ENCODE measurements around the gene ZNF511.
"Not testable (repeated sequence)": the region's sequence is repeated elsewhere in the genome, so short reads cannot be mapped to it uniquely, and the experiment has no call there.

ZNF511 gene

DNA sequence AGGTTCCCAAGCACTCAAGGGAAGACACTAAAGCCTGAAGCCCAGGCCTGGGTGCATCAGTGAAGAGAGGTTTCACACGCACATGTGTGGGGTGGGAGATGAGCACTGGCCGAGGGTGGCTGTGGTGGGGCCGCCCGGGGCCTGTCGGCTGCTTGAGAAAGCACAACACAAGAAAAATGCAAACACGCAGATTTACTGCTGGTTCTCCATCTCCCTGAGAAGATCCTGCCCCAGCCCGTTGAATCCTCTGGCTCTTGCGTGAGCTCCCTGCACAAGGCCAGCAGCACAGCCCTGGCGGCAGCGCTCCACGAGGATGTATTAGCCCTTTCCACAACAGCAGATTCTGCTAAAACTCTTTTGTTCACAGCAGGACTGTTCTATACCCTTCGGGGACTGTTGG, 6.2 kb downstream of the ZNF511 start:
- DNase-seq (ENCODE audit: low read depth in 3 of 3) = no peak

GRCh38 chr10:133315847-133316246, 7.1 kb downstream of the ZNF511 start:
- no peak for DNase-seq (ENCODE audit: low read depth in 3 of 3)

GRCh38 chr10:133316266-133316665, 7.6 kb downstream of the ZNF511 start:
- no peak for DNase-seq (ENCODE audit: low read depth in 3 of 3)

DNA sequence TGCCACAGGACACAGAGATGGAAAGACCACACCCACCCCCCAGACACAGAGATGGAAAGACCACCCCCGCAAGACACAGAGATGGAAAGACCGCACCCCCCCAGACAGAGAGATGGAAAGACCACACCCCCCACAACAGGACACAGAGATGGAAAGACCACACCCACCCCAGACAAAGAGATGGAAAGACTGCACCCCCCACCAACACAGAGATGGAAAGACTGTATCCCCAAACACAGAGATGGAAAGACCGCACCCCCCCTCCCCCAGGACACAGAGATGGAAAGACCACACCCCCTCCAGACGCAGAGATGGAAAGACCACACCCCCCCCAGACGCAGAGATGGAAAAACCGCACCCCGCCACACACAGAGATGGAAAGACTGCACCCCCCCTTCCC, 8.0 kb downstream of the ZNF511 start:
- DNase-seq (ENCODE audit: low read depth in 3 of 3) = no peak

DNA sequence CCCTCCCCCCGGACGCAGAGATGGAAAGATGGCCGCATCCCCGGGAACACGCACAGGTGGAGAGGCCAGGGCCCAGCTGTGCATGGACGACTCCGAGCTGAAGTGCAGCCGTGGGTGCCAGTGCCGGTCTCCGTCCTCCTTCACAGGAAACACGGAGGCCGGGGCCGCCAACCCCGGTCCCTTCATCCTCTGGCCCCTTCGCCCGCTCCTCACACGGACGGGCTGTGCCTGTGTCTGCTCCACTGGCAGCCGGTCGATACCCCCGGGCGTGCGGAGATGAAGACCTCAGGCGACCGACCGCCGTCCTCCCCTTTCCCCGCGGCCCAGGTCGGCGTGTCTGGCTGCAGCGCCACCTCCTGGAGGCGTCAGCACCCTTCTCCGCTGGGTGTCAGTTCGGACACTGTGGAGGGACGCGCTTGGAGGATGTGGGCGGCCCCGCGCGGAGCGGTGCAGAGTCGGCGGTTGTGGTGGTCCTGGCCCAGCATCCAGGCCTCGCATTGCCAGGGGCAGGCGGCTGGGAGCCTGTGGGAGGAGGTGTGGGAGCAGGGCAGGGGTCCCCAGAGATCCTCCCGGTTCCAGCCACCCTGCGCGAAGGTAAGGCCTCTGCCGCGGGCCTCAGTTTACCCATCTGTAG, 9.9 kb downstream of the ZNF511 start:
- DNase-seq (ENCODE audit: low read depth in 3 of 3) = peak in 2 of 3 experiments; percentile 35 to 42

- not testable (repeated sequence) for DNase-seq (ENCODE audit: low read depth in 3 of 3)
Observed at GRCh38 chr10:133320852-133321422, 12.2 kb downstream of the ZNF511 start.

DNA sequence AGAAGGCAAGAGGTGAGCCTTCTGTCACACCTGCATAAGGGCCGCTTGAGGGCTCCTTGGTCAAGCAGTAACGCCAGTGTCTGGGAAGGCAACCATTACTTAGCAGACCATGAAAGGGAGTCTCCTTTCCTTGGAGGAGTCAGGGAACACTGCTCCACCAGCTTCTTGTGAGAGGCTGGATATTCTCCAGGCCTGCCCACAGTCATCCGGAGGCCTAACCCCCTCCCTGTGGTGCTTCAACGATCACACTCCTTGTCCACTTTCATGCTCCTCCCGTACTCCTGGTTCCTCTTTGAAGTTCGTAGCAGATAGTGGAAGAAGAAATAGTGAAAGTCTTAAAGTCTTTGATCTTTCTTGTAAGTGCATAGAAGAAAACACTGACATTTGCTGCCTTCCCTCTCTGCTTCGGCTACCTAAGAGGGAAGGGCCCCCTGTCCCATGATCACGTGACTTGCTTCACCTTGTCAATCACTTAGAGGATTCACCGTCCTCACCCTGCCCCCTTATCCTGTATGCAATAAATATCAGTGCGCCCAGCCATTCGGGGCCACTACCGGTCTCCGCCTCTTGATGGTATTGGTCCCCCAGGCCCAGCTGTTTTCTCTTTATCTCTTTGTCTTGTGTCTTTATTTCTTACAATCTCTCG, 13.5 kb downstream of the ZNF511 start:
- DNase-seq (ENCODE audit: low read depth in 3 of 3) = not testable (repeated sequence)

- peak in 2 of 3 experiments; percentile 43 for DNase-seq (ENCODE audit: low read depth in 3 of 3)
Observed at GRCh38 chr10:133324198-133324792, 15.6 kb downstream of the ZNF511 start.

DNA sequence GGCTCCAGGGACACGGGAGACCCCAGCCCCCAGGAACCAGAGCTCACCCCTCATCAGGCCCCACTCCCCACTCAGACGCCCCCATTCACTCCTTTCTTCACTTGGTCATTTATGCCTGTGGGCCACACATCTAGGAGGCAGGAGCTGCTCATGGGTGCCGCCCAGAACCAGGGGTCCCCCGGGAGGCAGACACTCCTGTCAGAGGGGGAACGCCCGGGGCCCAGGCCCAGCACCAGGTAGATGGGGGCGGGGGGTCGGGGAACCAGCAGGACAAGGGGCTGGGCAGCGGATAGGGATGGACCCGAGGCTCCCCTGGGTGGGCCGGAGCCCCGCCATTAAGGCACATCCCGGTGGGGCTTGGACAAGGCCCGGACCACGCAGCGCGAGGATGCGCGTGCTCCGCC, 16.1 kb downstream of the ZNF511 start:
- no peak for DNase-seq (ENCODE audit: low read depth in 3 of 3)

DNA sequence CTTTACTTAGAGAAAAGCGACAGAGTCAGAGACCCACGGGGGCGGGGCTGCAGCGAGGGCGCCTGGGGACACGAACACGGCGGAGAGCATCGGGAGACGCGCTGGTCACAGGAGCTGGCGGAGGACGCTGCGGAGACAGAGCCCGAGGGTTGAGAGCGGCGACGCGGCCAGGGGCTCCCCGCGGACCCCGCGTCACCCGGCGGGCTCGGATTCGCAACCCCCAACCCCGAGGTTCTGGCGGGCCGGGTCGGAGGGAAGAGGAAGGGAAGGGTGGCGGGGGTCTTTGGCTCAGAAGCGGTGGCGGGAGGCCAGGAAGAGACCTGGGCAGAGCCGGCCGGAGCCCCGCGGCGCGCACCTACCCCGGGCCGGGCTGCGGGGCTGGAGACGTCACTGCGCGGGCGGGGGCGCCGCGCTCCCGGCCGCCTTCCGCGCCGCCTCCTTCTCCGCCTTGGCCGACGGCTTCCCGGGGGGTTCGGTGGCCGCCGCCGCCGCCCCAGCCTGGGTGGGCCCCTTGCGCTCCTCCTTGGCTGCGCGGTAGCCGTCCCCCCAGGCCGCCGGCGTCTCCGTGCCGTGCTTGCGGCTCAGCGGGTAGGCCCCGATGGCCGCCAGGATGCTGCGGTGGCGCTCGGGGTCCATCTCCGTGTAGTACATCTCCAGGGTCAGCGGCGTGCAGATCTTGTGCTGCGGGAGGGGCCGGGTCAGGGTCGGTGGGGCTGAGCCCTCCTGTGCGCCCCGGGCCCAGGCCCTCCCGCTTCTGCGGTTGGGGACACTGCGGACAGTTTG, 16.9 kb downstream of the ZNF511 start:
- DNase-seq (ENCODE audit: low read depth in 3 of 3) = no peak

GRCh38 chr10:133326223-133326551, 17.5 kb downstream of the ZNF511 start:
- DNase-seq (ENCODE audit: low read depth in 3 of 3) = no peak

DNA sequence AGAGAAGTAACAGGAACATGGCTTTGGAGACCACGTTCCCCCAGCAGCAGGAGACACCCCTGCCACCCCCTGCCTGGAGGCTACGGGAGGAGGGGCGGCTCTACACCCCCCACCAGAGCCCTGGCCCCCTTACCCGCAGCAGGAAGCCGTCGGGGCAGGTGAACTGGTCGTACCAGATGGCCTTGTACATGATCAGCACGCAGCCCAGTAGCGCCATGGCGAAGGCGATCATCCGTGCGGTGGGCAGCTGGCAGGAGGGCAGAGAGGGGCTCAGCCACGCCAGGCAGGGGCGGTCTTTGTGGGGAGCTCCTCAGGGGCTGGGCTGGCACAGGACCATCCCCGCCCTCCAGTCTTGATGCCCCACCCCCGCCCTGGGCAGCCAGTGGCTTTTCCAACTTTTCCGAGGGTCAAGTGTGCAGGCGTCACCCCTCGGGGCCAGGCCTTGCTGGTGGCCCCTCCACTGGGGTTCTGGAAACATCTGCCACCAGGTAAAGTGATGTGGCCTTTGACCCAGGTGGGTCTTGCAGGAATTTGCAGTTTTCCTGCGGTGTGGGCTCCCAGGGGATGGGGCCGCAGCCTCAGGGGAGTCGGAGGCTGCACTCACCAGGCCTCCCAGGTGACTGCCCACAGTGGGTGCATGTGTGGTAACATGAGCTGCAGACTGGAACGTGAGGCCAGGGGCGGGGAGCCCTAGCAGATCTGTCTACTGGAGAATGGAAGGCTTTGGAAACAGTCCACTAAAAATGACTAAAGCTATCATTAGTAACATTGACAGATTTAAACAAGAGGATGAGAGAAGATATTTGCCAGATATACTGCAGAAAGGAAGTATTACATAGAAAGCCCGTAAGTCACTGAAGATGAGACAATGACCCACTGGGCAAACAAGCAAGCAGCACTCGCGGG, 18.3 kb downstream of the ZNF511 start:
- DNase-seq (ENCODE audit: low read depth in 3 of 3) = no peak

DNA sequence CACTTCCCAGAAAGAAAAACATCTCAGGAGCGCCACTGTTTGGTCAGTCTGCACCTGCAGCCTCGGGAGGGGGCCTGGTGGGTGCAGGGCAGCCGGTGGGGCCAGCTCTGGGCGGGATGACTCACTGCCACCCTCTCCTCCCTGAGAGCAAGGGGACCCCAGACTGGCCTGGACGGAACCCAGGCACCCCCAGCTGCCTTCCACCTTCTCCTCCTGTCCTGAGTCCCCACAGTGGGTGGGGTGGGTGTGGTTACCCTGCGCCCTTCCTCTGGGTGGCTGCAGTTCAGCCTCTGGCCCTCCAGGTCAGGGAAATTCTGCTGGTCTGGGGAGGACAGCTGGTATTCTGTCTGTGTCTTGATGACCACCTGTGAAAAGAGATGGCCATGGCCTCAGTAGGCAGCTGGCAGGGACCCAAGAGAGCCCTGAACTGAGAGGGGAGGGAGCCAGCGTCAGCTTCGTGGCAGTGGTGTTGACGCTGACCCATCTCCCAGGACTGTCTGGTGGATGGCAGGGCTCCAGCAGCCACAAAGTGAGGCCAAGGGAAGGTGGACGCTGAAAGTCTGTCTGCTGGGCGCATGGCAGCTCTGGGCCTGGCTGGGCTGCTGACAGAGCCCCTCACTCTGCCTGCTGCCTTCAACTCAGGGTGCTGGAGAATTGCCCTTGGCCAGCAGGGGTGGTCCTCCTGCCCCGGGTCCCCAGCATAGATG, 19.1 kb downstream of the ZNF511 start:
- no peak for DNase-seq (ENCODE audit: low read depth in 3 of 3)

DNA sequence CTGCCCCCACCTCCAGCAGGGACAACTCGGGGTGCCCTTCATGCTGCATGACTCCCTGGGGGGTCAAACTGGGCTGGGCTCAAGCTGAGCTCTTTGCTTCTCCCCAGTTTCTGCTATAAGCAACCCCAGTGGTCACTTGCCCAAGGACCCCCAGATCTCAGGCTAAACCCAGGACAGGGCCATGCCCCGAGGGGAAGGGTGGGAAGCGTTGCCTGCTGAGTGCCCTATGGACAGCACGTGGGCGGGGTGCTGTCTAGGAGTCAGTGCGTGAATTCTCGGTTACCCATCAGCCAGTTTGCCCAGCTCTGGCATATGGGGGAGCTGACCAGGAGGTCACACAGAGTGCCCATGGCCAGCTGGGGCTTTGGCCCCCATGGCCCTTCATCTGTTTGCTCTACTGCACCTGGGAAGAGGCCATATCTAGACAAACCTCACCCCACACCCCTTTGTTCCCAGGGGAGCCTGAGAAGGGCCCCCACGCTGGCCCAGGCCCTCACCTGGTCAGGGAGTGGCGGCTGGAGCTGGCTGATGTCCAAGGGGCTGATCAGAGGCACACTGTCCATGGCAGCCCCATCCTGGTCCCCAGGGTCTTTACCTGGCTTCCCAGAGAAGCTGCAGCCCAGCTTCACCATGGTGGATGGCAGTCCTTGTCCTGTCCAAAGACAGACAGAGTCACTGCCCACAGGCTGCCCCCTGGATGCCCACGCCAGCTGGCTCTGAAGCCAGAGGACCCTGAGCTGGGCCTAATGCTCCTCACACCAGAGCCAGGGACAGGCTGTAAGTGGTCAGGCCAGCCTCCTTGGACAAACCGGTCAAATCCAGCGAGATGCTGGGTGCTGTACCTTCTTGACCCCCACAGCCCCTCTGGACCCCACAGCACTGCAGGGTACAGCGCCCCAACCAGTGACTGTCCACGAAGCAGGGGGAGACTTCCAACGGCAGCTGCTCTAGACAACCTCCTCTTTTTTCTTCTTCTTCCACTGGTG, 19.9 kb downstream of the ZNF511 start:
- no peak for DNase-seq (ENCODE audit: low read depth in 3 of 3)

DNA sequence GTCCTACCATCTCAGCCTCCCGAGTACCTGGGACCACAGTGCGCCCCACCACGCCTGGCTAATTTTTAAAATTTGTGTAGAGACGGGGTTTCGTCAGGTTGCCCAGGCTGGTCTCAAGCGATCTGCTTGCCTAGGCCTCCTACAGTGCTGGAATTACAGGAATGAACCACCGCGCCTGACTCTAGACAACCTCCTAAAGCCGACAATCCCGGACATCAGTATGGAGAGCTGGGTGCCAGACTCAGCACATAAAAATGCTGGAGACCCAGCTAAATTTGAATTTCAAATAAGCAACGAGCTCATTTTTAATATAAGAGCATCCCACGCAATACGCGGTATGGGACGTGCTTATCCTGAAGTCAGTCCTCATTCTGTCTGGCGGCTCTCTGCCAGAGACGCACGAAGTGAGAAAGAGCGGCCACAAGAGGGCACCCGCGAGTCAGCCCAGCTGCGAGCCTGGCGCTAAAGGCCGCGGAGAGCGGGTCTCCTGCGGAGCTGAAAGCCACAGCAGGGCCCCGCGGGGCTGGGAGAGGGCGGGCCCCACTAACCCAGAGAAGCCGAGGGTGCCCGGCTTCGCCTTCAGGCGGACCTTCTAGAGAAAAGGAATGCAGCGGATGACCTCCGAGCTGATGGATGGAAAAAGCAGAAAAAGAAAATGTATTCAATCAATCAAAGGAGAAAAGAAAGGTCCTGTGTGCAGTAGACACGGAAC, 20.9 kb downstream of the ZNF511 start:
- peak; percentile 78 to 85 (median 81) for DNase-seq (ENCODE audit: low read depth in 3 of 3)

DNA sequence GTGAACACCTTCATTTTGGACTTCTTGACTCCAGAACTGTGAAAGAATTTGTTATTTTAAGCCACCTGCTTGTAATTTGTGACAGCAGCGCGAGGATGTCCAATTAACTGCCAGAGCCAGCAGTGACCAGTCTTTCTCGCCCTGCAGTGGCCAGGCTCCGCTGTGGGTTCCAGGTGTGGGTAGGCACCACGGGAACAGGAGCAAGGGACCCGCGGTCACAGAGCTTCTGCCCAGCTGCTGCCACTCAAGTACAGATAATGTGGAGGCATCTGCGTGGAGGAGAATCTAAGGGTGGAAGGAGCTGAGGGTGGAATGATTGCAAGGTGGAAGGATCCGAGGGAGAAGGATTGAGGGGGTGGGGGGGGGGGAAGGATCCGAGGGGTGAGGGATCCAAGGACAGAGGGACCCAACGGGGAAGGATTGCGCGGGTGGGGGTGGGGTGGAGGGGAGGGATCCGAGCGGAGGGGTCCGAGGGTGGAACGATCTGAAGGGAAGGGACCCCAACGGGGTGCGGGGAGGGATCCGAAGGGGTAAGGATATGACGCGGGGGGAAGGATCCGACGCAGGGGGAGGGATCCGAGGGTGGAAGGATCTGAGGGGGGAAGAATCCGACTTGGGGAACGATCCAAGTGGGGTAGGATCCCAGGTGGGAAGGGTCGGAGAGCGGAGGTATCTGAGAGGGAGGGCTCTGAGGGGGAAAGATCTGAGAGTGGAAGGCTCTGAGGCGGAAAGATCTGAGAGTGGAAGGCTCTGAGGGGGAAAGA, 24.4 kb downstream of the ZNF511 start:
- DNase-seq (ENCODE audit: low read depth in 3 of 3) = no peak

DNA sequence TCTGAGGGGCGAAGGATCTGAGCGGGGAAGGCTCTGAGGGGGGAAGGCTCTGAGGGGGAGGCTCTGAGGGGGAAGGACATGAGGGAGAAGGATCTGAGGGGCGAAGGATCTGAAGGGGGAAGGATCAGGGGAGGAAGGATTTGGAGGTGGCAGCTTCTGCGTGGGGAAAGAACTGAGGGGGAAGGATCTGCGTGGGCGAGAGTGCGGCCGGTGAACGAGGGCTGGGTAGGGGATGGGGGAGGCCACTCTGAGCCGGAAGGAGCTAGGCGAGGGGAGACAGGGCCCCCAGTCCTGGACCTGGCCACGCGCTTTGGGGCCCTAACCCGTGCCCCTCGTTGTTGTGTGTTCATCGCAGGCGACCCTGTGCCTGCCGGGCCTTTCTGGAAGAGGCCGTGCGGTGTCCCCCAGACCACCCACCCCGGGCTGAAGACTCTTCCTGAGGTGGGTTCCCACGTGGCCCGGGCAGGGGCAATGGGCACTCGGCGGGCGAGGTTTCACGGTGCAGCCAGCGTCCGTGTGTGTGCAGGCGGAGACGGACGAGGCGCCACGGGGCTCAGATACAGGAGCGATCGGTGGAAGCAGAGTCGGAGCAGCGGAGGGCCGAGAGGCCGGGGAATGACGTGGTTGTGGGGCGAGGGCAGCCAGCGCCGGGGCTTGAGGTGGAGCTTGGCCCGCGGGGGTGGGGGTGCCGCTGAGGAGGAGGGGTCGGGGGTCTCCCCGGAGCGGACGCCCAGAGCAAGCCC, 26.0 kb downstream of the ZNF511 start:
- no peak for DNase-seq (ENCODE audit: low read depth in 3 of 3)

Measured in stimulated activated CD4-positive, alpha-beta T cell treated with anti-CD3 and anti-CD28 coated beads, TNF-alpha, amount 100 ng/mL, for 4 hours (primary cell).